NCI-H1417 (cell line): ENCODE results near the gene TBC1D22A.

Experiments used
- DNase-seq, 3 experiments: peaks; one replicate each; lab custom pipeline; 2025; lab: John Stamatoyannopoulos, UW

Gene TBC1D22A

GRCh38 chr22:46909237-46910030 is 147.0 kb downstream of the TBC1D22A start:
- DNase-seq, result no peak

GRCh38 chr22:46910624-46911023 is 148.2 kb downstream of the TBC1D22A start:
- no peak for DNase-seq

GRCh38 chr22:46911346-46911745 is 148.9 kb downstream of the TBC1D22A start:
- DNase-seq, result peak in 1 of 3 experiments; percentile 28

GRCh38 chr22:46913351-46913750 is 150.9 kb downstream of the TBC1D22A start:
- peak; percentile 35 to 75 (median 42) for DNase-seq

- no peak for DNase-seq
Observed at GRCh38 chr22:46914481-46914880, 152.0 kb downstream of the TBC1D22A start.

- DNase-seq, result peak; percentile 6 to 67 (median 43)
Observed at GRCh38 chr22:46914916-46915894, 152.8 kb downstream of the TBC1D22A start.

GRCh38 chr22:46915950-46916730 is 153.7 kb downstream of the TBC1D22A start:
- peak in 1 of 3 experiments; percentile 12 for DNase-seq

GRCh38 chr22:46916886-46917770 is 154.7 kb downstream of the TBC1D22A start:
- DNase-seq, result no peak

- DNase-seq, result no peak
Observed at GRCh38 chr22:46917771-46918101, 155.3 kb downstream of the TBC1D22A start.

- DNase-seq, result no peak
Observed at GRCh38 chr22:46918197-46918596, 155.7 kb downstream of the TBC1D22A start.

GRCh38 chr22:46922037-46922436 is 159.6 kb downstream of the TBC1D22A start:
- no peak for DNase-seq

- DNase-seq, result no peak
Observed at GRCh38 chr22:46923394-46923793, 160.9 kb downstream of the TBC1D22A start.

GRCh38 chr22:46925818-46926217 is 163.4 kb downstream of the TBC1D22A start:
- DNase-seq, result no peak

- no peak for DNase-seq
Observed at GRCh38 chr22:46929046-46929709, 166.7 kb downstream of the TBC1D22A start.

GRCh38 chr22:46929710-46930204 is 167.3 kb downstream of the TBC1D22A start:
- DNase-seq, result no peak

GRCh38 chr22:46931414-46931813 is 169.0 kb downstream of the TBC1D22A start:
- DNase-seq, result no peak

GRCh38 chr22:46931881-46932280 is 169.4 kb downstream of the TBC1D22A start:
- no peak for DNase-seq

- DNase-seq, result no peak
Observed at GRCh38 chr22:46933040-46933930, 170.8 kb downstream of the TBC1D22A start.

- no peak for DNase-seq
Observed at GRCh38 chr22:46934172-46934745, 171.8 kb downstream of the TBC1D22A start.
